Suppressor macrophage (primary cell): ENCODE measurements around the gene TMEM259.

Source experiments
- DNase-seq, 4 experiments: peaks; one replicate each; pipeline ENCODE4 v3.0.0-alpha.2; 2020 to 2022

The TMEM259 gene

DNA sequence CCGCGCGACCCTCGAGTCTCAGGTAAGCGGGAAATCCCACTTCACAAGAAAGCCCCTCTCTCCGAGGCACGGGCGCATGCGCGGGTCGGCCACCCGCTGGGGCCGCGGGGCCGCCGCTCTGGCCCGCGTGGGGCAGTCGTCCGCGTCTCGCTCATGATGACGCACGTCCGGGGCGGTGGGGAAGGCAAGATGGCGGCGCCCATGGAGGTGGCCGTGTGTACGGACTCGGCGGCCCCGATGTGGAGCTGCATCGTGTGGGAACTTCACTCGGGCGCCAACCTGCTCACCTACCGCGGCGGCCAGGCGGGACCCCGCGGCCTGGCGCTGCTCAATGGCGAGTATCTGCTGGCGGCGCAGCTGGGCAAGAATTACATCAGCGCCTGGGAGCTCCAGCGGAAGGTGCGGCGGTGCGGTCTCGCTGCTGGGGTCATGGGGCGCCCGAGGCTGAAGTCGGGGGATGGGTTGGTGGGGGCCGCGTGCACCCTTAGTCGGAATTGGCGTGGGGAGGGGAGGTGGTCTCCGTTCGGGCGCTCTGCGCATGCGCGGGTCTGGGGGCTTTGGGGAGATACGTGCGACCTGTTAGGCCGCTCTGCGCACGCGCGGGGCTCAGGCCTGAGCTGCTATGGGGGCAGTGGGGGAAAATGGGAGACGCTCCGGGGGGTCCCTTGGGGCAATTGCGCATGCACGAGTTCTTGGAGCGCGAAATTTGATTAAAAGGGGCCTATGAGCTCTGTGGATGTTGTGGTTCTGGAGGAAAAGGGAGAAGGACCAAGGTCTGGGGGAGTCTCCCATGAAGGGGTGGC lies 36.6 kb downstream of the TMEM259 start, which contains the start of gene WDR18:
Gene WDR18 (plus strand): TSS at position 181 of the 803 bp plus-strand sequence. CDS start 9 bp downstream, at position 190.
- DNase-seq = peak; percentile 94 to 98 (median 96)

- DNase-seq = peak; percentile 76 to 92 (median 88)
Observed at GRCh38 chr19:982567-983170, 38.3 kb downstream of the TMEM259 start.

DNA sequence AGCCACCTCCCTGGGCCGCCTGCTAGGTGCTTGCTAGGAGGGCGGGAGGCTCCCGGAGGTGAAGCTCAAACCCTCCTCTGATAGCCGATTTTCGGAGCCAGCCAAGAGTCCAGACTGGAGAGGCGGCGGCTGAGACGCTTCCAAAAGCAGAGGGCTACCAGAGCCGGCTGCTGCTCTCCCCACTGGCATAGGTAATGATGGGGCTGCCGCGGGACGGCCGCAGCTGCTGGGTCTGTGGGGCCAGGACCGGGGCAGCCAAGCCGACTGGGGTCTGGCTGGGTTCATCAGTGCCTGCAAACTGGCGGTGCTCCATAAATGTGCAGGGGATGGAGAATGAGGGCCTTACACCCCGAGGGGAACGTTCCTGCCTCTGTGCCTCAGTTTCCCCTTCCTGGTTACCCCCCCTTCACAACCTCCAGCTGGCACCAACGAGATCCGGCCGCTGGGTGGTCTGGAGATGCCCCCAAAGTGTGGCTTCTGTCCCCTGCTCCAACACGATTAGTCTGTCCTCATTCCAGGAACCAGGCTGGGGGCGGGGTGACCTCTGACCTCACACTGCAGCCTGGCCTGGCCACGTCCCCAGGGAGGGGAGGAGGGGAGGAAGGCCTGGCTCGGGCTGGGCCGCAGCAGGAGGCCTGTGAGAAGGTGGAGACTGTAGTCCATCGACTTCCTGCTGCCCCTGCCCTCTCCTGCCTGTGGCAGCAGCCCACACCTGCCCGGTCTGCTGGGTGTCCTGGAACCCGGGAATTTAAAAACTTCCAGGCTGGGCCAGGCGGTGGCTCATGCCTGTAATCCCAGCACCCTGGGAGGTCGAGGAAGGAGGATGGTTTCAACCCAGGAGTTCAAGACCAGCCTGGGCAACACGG lies 40.6 kb downstream of the TMEM259 start:
- peak; percentile 31 to 63 (median 41) for DNase-seq

DNA sequence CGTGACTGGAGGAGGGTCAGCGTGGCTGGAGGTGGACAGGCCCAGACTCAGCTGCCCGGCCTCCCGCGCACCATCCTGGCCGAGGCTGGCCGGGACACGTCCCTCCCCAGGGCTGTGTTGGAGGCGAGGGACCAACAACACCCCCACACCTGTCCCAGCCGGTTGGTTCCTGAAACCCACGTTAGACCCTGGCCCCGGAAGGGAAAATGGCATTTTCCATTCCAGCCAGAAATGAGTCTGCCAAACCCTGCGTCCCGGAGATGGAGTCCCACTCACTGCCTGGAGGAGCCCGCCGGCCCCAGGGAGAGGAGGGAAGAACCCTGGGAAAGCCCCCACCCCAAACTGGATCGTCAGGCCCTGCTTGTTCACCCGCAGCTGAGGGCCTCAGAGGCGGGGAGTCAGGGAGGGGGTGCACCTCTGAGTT lies 41.6 kb downstream of the TMEM259 start:
- no peak for DNase-seq

DNA sequence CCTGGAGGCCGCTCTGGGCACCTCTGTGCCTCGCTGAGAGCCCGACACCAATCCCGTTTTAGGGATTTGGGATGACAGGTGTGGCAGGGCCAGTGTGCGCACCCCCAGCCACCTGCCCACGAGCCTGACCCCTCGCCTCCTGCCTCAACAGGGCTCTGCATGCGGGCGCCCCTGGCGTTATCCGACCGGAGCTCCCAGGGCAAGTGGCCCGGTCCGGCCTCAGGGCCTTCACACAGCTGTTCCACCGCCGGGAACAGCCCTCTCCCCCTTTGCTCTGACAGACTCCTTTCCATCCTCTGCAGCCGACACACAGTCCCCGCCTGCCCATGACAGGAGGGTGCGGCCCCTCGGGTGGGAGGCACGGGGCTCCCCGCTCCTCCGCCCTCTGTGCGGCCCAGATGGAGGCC lies 43.9 kb downstream of the TMEM259 start:
- DNase-seq = no peak

DNA sequence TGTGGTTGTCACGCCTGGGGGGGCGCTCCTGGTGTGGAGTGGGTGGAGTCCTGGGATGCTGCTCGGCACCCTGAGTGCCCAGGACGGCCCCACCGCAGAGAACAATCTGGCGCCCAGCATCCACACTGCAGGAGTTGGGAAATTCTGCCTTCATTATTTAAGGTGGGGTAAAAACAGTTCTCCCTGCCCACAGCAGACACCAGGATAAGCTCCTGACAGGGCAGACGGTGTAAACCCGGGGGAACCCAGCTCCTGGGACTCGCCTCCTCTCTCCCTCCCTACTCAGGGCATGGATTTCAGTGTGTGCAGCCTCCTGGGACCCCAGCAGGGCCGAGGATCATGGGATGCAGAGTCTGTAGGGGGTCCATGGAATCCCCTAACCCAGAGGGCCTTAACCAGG lies 44.4 kb downstream of the TMEM259 start:
- no peak for DNase-seq

GRCh38 chr19:974564-975257 lies 46.2 kb downstream of the TMEM259 start:
- DNase-seq = no peak

DNA sequence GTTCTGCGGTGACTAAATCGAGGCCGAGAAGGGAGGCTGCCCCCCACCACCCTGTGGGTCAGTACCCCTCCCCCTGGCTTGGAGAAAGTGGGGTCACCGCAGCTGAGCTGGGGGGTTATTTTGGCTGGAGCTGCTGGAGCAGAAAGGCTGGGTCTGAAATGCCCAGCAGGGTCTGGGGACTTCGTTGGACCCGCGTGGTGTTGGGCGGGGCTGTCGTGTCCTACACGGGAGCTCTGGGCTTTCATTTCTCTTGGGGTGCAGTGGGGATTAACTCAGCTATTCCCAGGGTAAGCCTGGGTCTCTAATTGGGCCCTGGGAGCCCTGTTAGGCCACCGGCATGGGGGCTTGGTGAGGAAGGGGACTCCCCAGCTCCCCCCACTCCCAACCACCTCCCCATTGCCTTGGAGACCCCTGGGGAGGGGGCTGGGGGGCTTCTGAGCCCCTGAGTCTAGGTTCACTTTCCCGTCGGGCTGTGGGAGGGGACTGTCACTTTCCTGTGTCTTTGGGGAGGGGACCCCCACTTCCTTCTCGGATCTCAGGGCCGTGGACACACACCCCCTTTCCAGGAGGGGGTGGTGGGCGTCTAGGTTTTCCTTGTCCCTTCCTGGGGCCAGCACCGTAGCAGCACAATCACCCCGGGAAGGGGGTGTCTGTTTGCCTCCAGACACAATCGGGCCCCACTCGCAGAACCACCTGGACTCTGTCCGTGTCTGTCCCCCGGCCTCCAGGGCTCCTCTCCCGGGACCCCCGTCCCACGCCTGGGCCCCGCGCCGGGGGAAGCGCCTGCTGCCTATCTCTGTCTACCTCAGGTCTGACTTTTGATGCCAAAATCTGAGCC lies 47.0 kb downstream of the TMEM259 start:
- DNase-seq = no peak

DNA sequence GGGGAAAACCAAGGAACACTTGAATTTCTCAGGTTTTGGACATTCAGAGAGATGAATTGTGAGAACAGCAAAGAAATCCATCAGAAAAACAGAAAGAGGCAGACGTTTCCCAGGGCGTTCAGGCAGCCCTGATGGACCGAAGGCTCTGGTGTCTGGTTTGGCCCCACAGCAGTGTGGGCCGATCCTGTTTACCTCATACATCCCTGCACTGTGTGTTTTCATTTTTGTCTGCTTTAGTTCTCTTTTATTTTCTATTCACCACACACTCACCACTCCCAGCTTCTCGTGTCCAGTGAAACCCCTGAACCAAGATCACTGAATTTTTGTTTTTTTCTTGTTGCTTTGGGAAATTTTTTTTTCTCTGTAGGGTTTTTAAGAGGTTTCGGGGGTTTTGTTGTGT lies 48.6 kb downstream of the TMEM259 start:
- DNase-seq = no peak

- no peak for DNase-seq
Observed at GRCh38 chr19:971795-972194, 49.1 kb downstream of the TMEM259 start.

- peak in 2 of 4 experiments; percentile 35 to 54 for DNase-seq
Observed at GRCh38 chr19:970695-971094, 50.2 kb downstream of the TMEM259 start.

GRCh38 chr19:966485-967088 lies 54.3 kb downstream of the TMEM259 start:
- no peak for DNase-seq

DNA sequence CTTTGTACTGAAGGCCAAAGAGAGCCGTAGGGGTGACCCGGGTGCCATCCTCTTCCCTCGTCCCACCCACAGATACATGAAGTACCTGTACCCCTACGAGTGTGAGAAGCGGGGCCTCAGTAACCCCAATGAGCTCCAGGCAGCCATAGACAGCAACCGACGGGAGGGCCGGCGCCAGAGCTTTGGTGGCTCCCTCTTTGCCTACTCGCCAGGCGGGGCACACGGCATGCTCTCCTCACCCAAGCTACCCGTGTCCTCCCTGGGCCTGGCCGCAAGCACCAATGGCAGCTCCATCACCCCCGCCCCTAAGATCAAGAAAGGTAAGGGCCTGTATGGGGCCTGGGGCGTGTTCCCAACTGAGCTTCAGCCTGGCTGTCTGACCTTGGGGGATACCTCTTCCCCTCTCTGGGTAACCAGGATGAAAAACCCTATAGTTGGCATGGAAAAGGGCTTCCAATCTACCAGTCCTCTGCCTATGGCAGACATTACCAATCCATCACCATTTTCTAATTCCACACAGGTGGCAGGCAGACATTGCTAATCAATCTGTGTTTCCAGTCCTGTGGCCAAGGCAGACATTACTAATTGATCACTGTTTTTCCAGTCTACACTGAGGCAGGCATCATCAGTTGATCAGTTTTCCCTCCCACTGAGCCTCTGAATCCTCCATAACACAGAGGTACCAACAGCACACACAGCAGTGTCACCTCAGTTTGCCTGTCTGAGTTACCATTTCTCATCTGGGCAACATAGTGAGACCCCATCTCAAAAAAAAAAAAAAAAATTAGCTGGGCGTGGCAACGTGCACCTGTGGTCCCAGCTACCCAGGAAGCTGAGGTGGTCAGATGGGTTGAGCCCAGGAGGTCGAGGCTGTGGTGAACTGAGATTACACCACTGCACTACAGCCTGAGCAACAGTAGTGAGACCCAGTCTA lies 55.9 kb downstream of the TMEM259 start:
- no peak for DNase-seq

DNA sequence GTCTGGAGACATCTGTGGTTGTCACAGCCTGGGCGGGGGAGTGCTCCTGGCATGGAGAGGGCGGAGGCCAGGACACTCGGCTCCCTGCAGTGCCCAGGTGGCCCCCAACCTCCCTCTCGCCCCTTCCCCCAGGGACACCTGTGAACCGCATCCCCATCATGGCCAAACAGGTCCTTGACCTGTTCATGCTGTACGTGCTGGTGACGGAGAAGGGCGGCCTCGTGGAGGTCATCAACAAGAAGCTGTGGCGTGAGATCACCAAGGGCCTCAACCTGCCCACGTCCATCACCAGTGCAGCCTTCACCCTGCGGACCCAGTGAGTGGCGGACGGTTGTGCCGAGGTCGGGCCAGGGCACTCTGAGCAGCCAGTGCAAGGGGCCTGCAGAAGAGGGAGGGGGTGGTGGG lies 56.8 kb downstream of the TMEM259 start:
- no peak for DNase-seq

GRCh38 chr19:963486-963951 lies 57.4 kb downstream of the TMEM259 start:
- no peak for DNase-seq

DNA sequence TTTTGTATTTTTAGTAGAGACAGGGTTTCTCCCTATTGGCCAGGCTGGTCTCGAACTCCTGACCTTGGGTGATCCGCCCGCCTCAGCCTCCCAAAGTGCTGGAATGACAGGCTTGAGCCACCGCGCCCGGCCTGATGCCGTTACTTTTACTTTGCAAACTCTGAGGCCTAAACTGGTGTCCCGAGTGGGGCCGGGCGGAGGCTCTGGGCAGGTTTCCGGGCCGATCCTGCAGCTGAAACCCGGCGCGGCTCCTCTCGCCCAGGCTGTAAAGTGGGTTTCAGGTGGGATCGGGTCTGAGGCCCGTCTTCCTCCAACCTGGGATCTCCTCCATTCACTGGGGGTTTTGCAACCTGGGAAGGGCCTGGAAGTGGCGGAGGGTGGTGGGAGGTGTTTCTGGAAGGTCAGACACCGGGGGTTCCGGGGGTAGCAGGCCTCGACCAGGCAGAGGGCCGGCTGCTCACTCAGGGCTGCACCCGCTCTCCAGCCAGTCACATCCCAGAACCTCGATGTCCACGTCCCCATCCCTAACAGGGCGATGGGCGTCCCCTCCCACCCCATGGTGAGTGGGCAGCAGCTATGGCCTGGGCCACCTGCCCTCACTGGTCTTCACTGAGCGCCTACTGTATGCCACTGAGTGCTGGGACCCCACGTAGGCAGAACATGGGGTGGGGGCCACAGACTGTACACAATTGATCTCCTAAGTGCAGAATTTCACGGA lies 58.1 kb downstream of the TMEM259 start:
- DNase-seq = no peak

GRCh38 chr19:961866-962620 lies 58.9 kb downstream of the TMEM259 start:
- DNase-seq = peak; percentile 39 to 82 (median 67)

GRCh38 chr19:960601-960938 lies 60.4 kb downstream of the TMEM259 start:
- no peak for DNase-seq
